ENCODE measurements around the gene TAGLN.

Gene TAGLN

DNA sequence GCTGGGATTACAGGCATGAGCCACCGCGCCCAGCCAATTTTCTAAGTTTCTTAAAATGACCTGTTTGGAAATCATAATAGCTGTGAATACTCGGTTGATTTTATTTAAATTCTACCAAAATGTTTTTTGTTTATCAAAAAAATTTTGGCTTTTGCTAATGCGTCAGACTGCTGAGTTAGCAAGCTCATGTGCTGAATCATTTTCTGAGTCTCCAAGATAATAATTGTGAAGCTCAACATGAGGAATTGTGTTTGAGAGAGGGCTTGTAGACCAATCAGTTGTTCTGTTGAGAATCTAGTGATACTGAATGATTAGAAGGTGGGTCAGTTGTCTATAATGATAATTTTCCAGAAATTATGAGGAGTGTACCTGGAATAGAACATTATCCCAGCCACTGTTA lies 49.2 kb downstream of the TAGLN start:
- TF ChIP-seq, protein P1, sequence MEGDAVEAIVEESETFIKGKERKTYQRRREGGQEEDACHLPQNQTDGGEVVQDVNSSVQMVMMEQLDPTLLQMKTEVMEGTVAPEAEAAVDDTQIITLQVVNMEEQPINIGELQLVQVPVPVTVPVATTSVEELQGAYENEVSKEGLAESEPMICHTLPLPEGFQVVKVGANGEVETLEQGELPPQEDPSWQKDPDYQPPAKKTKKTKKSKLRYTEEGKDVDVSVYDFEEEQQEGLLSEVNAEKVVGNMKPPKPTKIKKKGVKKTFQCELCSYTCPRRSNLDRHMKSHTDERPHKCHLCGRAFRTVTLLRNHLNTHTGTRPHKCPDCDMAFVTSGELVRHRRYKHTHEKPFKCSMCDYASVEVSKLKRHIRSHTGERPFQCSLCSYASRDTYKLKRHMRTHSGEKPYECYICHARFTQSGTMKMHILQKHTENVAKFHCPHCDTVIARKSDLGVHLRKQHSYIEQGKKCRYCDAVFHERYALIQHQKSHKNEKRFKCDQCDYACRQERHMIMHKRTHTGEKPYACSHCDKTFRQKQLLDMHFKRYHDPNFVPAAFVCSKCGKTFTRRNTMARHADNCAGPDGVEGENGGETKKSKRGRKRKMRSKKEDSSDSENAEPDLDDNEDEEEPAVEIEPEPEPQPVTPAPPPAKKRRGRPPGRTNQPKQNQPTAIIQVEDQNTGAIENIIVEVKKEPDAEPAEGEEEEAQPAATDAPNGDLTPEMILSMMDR (IDR thresholded peaks at IDR 0.05): no peak

DNA sequence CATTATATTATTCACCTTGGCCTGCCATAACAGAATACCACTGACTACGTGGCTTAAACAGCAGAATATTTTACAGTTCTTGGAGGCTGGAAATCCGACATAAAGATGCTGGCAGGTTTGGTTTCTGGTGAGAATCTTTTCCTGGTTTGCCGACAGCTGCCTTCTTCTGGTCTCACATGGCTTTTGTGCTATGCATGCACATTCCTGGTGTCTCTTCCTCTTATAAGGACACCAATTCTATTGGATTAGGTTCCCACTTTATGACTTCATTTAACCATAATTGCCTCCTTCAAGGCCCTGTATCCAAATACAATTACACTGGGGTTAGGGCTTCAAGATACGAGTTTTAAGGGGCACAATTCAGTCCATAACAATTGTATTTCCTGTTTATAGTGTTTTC lies 50.4 kb downstream of the TAGLN start:
- TF ChIP-seq, protein P1 (IDR thresholded peaks at IDR 0.05): no peak

DNA sequence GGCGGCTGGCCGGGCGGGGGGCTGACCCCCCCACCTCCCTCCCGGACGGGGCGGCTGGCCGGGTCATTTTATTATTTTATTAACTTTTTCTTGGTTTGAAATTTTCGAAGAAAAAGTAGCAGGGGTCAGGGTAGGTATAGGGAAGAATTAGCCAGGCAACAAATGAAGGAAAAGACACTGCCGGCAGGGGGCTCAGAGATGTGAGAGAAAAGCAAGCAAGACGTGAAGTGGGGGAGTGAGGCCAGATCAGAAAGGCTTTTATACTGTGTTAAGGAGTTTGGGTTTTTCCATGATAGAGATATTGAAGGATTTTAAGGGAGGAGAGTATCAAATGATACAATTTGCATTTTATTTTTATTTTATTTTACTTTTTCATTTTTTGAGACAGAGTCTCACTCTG lies 52.3 kb downstream of the TAGLN start:
- TF ChIP-seq, protein P1 (IDR thresholded peaks at IDR 0.05): no peak

DNA sequence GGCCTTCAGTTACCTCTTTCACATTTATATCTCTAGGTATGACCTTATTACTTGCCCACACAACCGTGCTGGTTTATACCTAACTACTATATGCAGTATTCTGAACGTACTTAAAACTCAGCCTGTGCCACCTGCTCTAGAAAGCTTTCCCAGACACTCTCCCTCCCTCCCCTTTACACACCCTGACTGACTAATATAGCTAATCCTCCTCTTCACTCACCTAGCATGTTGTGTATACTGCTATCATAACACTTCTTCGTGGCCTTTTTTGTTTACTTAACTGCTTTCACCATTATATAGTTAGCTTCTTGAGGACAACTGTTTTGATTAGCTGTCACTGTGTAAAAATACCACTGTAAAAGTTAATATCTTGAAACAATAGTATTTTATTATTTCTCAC lies 56.8 kb downstream of the TAGLN start:
- TF ChIP-seq, protein P1 (IDR thresholded peaks at IDR 0.05): no peak

- TF ChIP-seq, protein P1 (IDR thresholded peaks at IDR 0.05): no peak
Observed at GRCh38 chr11:117256573-117256972, 57.4 kb downstream of the TAGLN start.

All from LNCAP (cell line).